H9 (cell line): Measurements from ENCODE around the gene THRB. TPM values are rescaled to one million over a fixed set of nuclear protein-coding genes. Genes with fewer than 3 reads are reported as not detected.

Experiments used
- DNase-seq: peaks from one replicate; pipeline ENCODE4 v3.0.0-alpha.2; 2017
- H2AFZ ChIP-seq: one replicate; pipeline ENCODE4 v1.6.1; 2013; ENCODE audit warnings: mild to moderate bottlenecking, low read length, control low read depth, moderate library complexity
- H2AK5ac ChIP-seq: 2 replicates; pipeline ENCODE4 v1.6.1; 2013; ENCODE audit warnings: low read length, control low read depth, mixed read lengths; ENCODE audit not compliant: insufficient read length
- H2BK120ac ChIP-seq: one replicate; pipeline ENCODE4 v1.6.1; 2013; ENCODE audit warnings: low read depth, mild to moderate bottlenecking, low read length, control low read depth, inconsistent platforms; ENCODE audit not compliant: poor library complexity, severe bottlenecking
- H2BK12ac ChIP-seq: 2 replicates; pipeline ENCODE4 v1.6.1; 2013; ENCODE audit warnings: low read length, control low read depth, mixed read lengths, low read depth; ENCODE audit not compliant: insufficient read length
- H2BK15ac ChIP-seq: 2 replicates; pipeline ENCODE4 v1.6.1; 2013; ENCODE audit warnings: low read depth, low read length, control low read depth
- H2BK20ac ChIP-seq: one replicate; pipeline ENCODE4 v1.6.1; 2013; ENCODE audit warnings: low read depth, mild to moderate bottlenecking, low read length, control low read depth, inconsistent platforms; ENCODE audit not compliant: poor library complexity, severe bottlenecking
- H2BK5ac ChIP-seq: 2 replicates; pipeline ENCODE4 v1.6.1; 2013; ENCODE audit warnings: low read length, control low read depth, mixed read lengths; ENCODE audit not compliant: insufficient read length
- H3K14ac ChIP-seq: 2 replicates; pipeline ENCODE4 v1.6.1; 2013; ENCODE audit warnings: low read length, control low read depth; ENCODE audit not compliant: insufficient read depth
- H3K18ac ChIP-seq: 2 replicates; pipeline ENCODE4 v1.6.1; 2013; ENCODE audit warnings: low read depth, mild to moderate bottlenecking, mixed read lengths, low read length, control low read depth; ENCODE audit not compliant: insufficient read length
- H3K23ac ChIP-seq: 2 replicates; pipeline ENCODE4 v1.6.1; 2013; ENCODE audit warnings: low read length, control low read depth, mixed read lengths, low read depth; ENCODE audit not compliant: insufficient read length
- H3K23me2 ChIP-seq: 2 replicates; pipeline ENCODE4 v1.6.1; 2013; ENCODE audit warnings: low read depth, mild to moderate bottlenecking, mixed read lengths, low read length, control low read depth; ENCODE audit not compliant: insufficient read length, poor library complexity, severe bottlenecking
- H3K27ac ChIP-seq: 2 replicates; pipeline ENCODE4 v1.5.1; 2013; ENCODE audit warnings: low read length, control low read depth, mixed read lengths, low read depth; ENCODE audit not compliant: insufficient read length
- H3K27me3 ChIP-seq: 2 replicates; pipeline ENCODE4 v1.6.1; 2013; ENCODE audit warnings: low read length, control low read depth, inconsistent platforms; ENCODE audit not compliant: insufficient read depth
- H3K4ac ChIP-seq: 2 replicates; pipeline ENCODE4 v1.6.1; 2013; ENCODE audit warnings: low read depth, mild to moderate bottlenecking, control low read depth, inconsistent platforms, low read length, moderate library complexity
- H3K4me1 ChIP-seq: 2 replicates; pipeline ENCODE4 v1.6.1; 2013; ENCODE audit warnings: low read length, control low read depth, inconsistent platforms; ENCODE audit not compliant: insufficient read depth
- H3K4me2 ChIP-seq: 2 replicates; pipeline ENCODE4 v1.6.1; 2013; ENCODE audit warnings: low read length, control low read depth, mixed read lengths; ENCODE audit not compliant: insufficient read length, insufficient read depth
- H3K56ac ChIP-seq: 2 replicates; pipeline ENCODE4 v1.6.1; 2013; ENCODE audit warnings: low read depth, mild to moderate bottlenecking, mixed read lengths, low read length, control low read depth; ENCODE audit not compliant: insufficient read length
- H3K79me1 ChIP-seq: 2 replicates; pipeline ENCODE4 v1.6.1; 2013; ENCODE audit warnings: low read depth, mild to moderate bottlenecking, moderate library complexity, low read length, control low read depth, inconsistent platforms; ENCODE audit not compliant: insufficient read depth, poor library complexity, severe bottlenecking
- H3K79me2 ChIP-seq: 2 replicates; pipeline ENCODE4 v1.6.1; 2013; ENCODE audit warnings: low read length, control low read depth, inconsistent platforms; ENCODE audit not compliant: insufficient read depth
- H3K9ac ChIP-seq: 2 replicates; pipeline ENCODE4 v1.6.1; 2013; ENCODE audit warnings: low read length, control low read depth, mixed read lengths; ENCODE audit not compliant: insufficient read length; ENCODE audit errors: extremely low read depth
- H3K9me3 ChIP-seq: one replicate; pipeline ENCODE4 v1.6.1; 2013; ENCODE audit warnings: low read depth, low read length, inconsistent platforms; ENCODE audit not compliant: control insufficient read depth
- H3T11ph ChIP-seq: one replicate; pipeline ENCODE4 v1.6.1; 2013; ENCODE audit warnings: mild to moderate bottlenecking, low read length, control low read depth, inconsistent platforms
- H4K20me1 ChIP-seq: one replicate; pipeline ENCODE4 v1.6.1; 2013; ENCODE audit not compliant: control insufficient read depth, insufficient read length, insufficient read depth
- H4K5ac ChIP-seq: 2 replicates; pipeline ENCODE4 v1.6.1; 2013; ENCODE audit warnings: low read depth, mild to moderate bottlenecking, mixed read lengths, low read length, control low read depth; ENCODE audit not compliant: insufficient read length
- H4K8ac ChIP-seq: replicated peaks from 2 replicates; pipeline ENCODE4 v1.6.1; 2013; ENCODE audit warnings: low read length, control low read depth, mixed read lengths, low read depth; ENCODE audit not compliant: insufficient read length
- H4K91ac ChIP-seq: 2 replicates; pipeline ENCODE4 v1.6.1; 2013; ENCODE audit warnings: low read depth, mild to moderate bottlenecking, moderate library complexity, mixed read lengths, low read length, control low read depth; ENCODE audit not compliant: insufficient read length
- H3K27ac Mint-ChIP-seq, 3 experiments: 2 replicates in 2 of 3; 3 replicates in 1 of 3; pipeline ENCODE4 v1.8.0; 2020 to 2021; ENCODE audit warnings: mixed read lengths in 3 of 3, mild to moderate bottlenecking in 1 of 3, moderate library complexity in 1 of 3
- H3K27me3 Mint-ChIP-seq: 2 replicates; pipeline ENCODE4 v1.8.0; 2021; ENCODE audit warnings: low read depth, mild to moderate bottlenecking, moderate library complexity, mixed read lengths
- H3K36me3 Mint-ChIP-seq, 3 experiments: 2 replicates in 2 of 3; 3 replicates in 1 of 3; pipeline ENCODE4 v1.8.0; 2020 to 2021; ENCODE audit warnings: low read depth in 3 of 3, mixed read lengths in 3 of 3; ENCODE audit not compliant: insufficient read depth in 1 of 3
- H3K4me1 Mint-ChIP-seq, 2 experiments: 2 replicates each; pipeline ENCODE4 v1.8.0; 2020; ENCODE audit warnings: mixed read lengths in 2 of 2
- H3K4me3 Mint-ChIP-seq, 2 experiments: 2 replicates in 1 of 2; 3 replicates in 1 of 2; pipeline ENCODE4 v1.8.0; 2020 to 2021; ENCODE audit warnings: mild to moderate bottlenecking in 2 of 2, mixed read lengths in 2 of 2, moderate library complexity in 1 of 2
- H3K9me3 Mint-ChIP-seq, 2 experiments: 2 replicates in 1 of 2; 3 replicates in 1 of 2; pipeline ENCODE4 v1.8.0; 2020; ENCODE audit warnings: mild to moderate bottlenecking in 2 of 2, mixed read lengths in 2 of 2, moderate library complexity in 1 of 2
- WGBS: extraction: QIAGEN DNeasy Blood & Tissue Kit; methylation state at CpG from one replicate; pipeline ENCODE4 v1.1.7; 2013; ENCODE audit warnings: missing lambda C conversion rate, low lambda C conversion rate, mixed read lengths; ENCODE audit not compliant: insufficient read length; ENCODE audit errors: extremely low coverage; 5-methylcytosine and 5-hydroxymethylcytosine counted together
- total RNA-seq: library from RNA; stranded (reverse); gene quantifications from 2 replicates; pipeline ENCODE4 v1.2.1, GENCODE V29; 2021
- TF ChIP-seq, protein P1 (sequence below): fragments of 200-600 bp; sonication (generic); conservative IDR thresholded peaks from 3 replicates; pipeline ENCODE4 v1.8.0; 2021; ENCODE audit warnings: antibody characterized with exemption, mild to moderate bottlenecking

Gene THRB
- total RNA-seq, 1 experiment from 2014 or later: 8.6 TPM

DNA sequence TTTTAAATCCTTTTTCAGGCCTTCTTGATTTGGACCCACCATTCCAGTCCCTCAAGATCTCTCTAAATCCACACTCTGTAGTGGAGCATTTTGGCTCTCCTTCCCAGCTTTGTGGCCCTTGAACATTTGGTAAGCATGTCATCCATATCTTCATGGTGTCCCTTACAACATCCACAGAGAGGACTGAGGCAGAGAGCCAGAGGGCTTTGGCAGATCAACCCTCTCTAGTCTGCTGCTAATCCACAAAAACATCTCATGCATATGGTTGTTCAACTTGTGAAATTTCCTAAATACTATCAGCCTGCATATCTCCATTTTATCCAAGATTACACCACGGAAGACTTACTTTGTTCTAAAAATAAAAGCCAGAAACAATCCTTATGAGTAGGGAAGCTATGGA, 23.2 kb downstream of the THRB start:
- peaks cover 0 to 25% (median 6%) of the 10 kb centered on the region in 3 experiments; a peak in 5 of 7 replicates for H3K36me3 Mint-ChIP-seq
- Histone ChIP-seq H3K9ac (no peak overlapping the region), H3K4me2 (no peak overlapping the region), H3K4me1 (peaks cover 3% of the 10 kb centered on the region; the same call in 1 of the 2 replicates), H4K20me1 (no peaks in the 10 kb centered on the region), H2BK120ac (no peak overlapping the region), H4K5ac (no peak overlapping the region), H2BK15ac (no peak overlapping the region), H3K14ac (no peak overlapping the region), H4K91ac (no peak overlapping the region), H2BK12ac (no peak overlapping the region), H3K27ac (no peak overlapping the region), H2BK20ac (no peak overlapping the region), H3K18ac (no peak overlapping the region), H3K23ac (no peak overlapping the region), H3K4ac (no peak overlapping the region), H3K9me3 (no peaks in the 10 kb centered on the region), H2BK5ac (no peak overlapping the region), H3K79me2 (no peaks in the 10 kb centered on the region), H3K27me3 (no peaks in the 10 kb centered on the region; the same call in 1 of the 2 replicates), H3K23me2 (no peaks in the 10 kb centered on the region), H3K79me1 (no peaks in the 10 kb centered on the region), H3K56ac (no peak overlapping the region), H2AK5ac (no peak overlapping the region), H4K8ac (no peak overlapping the region), H3T11ph (no peak overlapping the region), H2AFZ (no peak overlapping the region)
- peaks cover 0 to 9% of the 10 kb centered on the region in 2 experiments; a peak in 2 of 5 replicates for H3K9me3 Mint-ChIP-seq
- no peak overlapping the region for H3K4me3 Mint-ChIP-seq
- no CpG with 5 or more reads among the region's 1 CpG for WGBS
- H3K4me1 Mint-ChIP-seq: peaks cover 8 to 9% of the 10 kb centered on the region in 2 experiments
- H3K27me3 Mint-ChIP-seq: no peaks in the 10 kb centered on the region
- DNase-seq: no peak
- TF ChIP-seq, protein P1, sequence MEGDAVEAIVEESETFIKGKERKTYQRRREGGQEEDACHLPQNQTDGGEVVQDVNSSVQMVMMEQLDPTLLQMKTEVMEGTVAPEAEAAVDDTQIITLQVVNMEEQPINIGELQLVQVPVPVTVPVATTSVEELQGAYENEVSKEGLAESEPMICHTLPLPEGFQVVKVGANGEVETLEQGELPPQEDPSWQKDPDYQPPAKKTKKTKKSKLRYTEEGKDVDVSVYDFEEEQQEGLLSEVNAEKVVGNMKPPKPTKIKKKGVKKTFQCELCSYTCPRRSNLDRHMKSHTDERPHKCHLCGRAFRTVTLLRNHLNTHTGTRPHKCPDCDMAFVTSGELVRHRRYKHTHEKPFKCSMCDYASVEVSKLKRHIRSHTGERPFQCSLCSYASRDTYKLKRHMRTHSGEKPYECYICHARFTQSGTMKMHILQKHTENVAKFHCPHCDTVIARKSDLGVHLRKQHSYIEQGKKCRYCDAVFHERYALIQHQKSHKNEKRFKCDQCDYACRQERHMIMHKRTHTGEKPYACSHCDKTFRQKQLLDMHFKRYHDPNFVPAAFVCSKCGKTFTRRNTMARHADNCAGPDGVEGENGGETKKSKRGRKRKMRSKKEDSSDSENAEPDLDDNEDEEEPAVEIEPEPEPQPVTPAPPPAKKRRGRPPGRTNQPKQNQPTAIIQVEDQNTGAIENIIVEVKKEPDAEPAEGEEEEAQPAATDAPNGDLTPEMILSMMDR: no peak
- H3K27ac Mint-ChIP-seq: no peak overlapping the region
